Endothelial cell of umbilical vein (primary cell): ENCODE results near the gene HOXC11. TPM values are rescaled to one million over a fixed set of nuclear protein-coding genes. Genes with fewer than 3 reads are reported as not detected.

ENCODE experiments used
- BruUV-seq: library from RNA; stranded (reverse); fragments of 400-500 nt; replicated peaks from 2 replicates; lab custom pipeline; 2021; lab: Mats Ljungman, UMichigan
- CTCF ChIA-PET: fragments of 300-600, 350-600 bp; sonication (Branson Sonifier 250); formaldehyde crosslinking; loops from one replicate; lab custom pipeline; 2021; ENCODE audit warnings: antibody characterized with exemption, inconsistent platforms; lab: Charles Lee
- POLR2A ChIA-PET: fragments of 300-600, 350-600 bp; sonication (Branson Sonifier 250); formaldehyde crosslinking; loops from one replicate; lab custom pipeline; 2021; ENCODE audit warnings: antibody characterized with exemption, inconsistent platforms; lab: Charles Lee
- DNase-seq: peaks from one replicate; pipeline ENCODE4 v3.0.0-alpha.2; 2011; ENCODE audit warnings: low read depth, low spot score
- FAIRE-seq: peaks from 2 replicates; lab custom pipeline; 2011; peaks lifted over from hg19 to GRCh38; lab: Jason Lieb, UNC
- H2AFZ ChIP-seq: 2 replicates; pipeline ENCODE4 v1.6.0; 2012; ENCODE audit warnings: low read depth, low read length, control low read depth, inconsistent platforms
- H3K27ac ChIP-seq: 2 replicates; pipeline ENCODE4 v1.5.1; 2011; ENCODE audit warnings: low read depth, mild to moderate bottlenecking, control low read depth, low read length, moderate library complexity; ENCODE audit not compliant: insufficient read depth
- H3K27me3 ChIP-seq, 2 experiments: 2 replicates each; pipeline versions ENCODE4 v1.6.0 to v1.6.1; 2011; ENCODE audit warnings: low read length in 2 of 2, mixed read lengths in 1 of 2; ENCODE audit not compliant: control insufficient read depth in 2 of 2, insufficient read depth in 2 of 2
- H3K36me3 ChIP-seq, 2 experiments: 2 replicates in 1 of 2; 3 replicates in 1 of 2; pipeline ENCODE4 v1.5.1; 2011; ENCODE audit warnings: low read length in 2 of 2, mild to moderate bottlenecking in 1 of 2, moderate library complexity in 1 of 2; ENCODE audit not compliant: control insufficient read depth in 2 of 2, insufficient read depth in 2 of 2; ENCODE audit errors: extremely low read depth in 1 of 2
- H3K4me1 ChIP-seq: 3 replicates; pipeline ENCODE4 v1.5.1; 2011; ENCODE audit warnings: mild to moderate bottlenecking, low read length; ENCODE audit not compliant: control insufficient read depth, insufficient read depth; ENCODE audit errors: extremely low read depth
- H3K4me2 ChIP-seq: 2 replicates; pipeline ENCODE4 v1.6.1; 2011; ENCODE audit warnings: low read length, control low read depth, mixed read lengths; ENCODE audit not compliant: insufficient read depth
- H3K4me3 ChIP-seq, 3 experiments: fragments of 200-600 bp in 1 of 3; sonication (generic), shearing (Covaris generic) in 1 of 3; replicated peaks in 1 of 3; 2 replicates each; pipeline ENCODE4 v1.5.1; 2011 to 2016; ENCODE audit warnings: control low read depth in 3 of 3, low read length in 3 of 3, mild to moderate bottlenecking in 2 of 3, inconsistent platforms in 1 of 3, low read depth in 1 of 3, moderate library complexity in 1 of 3; ENCODE audit not compliant: insufficient read depth in 1 of 3
- H3K79me2 ChIP-seq: 2 replicates; pipeline ENCODE4 v1.6.0; 2012; ENCODE audit warnings: low read length, inconsistent platforms; ENCODE audit not compliant: control insufficient read depth, insufficient read depth
- H3K9ac ChIP-seq: replicated peaks from 2 replicates; pipeline ENCODE3; 2011; ENCODE audit warnings: low read length, control low read depth; ENCODE audit not compliant: insufficient read depth; ENCODE audit errors: extremely low read depth
- H3K9me1 ChIP-seq: replicated peaks from 3 replicates; pipeline ENCODE4 v1.6.0; 2011; ENCODE audit warnings: mild to moderate bottlenecking, low read length; ENCODE audit not compliant: control insufficient read depth, insufficient read depth; ENCODE audit errors: extremely low read depth
- H3K9me3 ChIP-seq: replicated peaks from 2 replicates; pipeline ENCODE4 v1.5.1; 2012; ENCODE audit warnings: low read length, inconsistent platforms; ENCODE audit not compliant: control insufficient read depth, insufficient read depth
- H4K20me1 ChIP-seq: replicated peaks from 2 replicates; pipeline ENCODE3; 2011; ENCODE audit warnings: mild to moderate bottlenecking, low read length; ENCODE audit not compliant: control insufficient read depth, insufficient read depth; ENCODE audit errors: extremely low read depth
- CTCF ChIP-seq, 2 donors: IDR thresholded peaks; 1 replicate in 1 of 2; 2 replicates in 1 of 2; pipeline ENCODE4 v1.5.1; 2011; ENCODE audit warnings: low read length in 2 of 2, mild to moderate bottlenecking in 2 of 2, moderate library complexity in 2 of 2, control low read depth in 1 of 2, inconsistent platforms in 1 of 2, low read depth in 1 of 2; ENCODE audit not compliant: insufficient read depth in 1 of 2; ENCODE audit errors: extremely low read depth in 1 of 2
- EZH2 ChIP-seq: IDR thresholded peaks from 2 replicates; pipeline ENCODE4 v1.6.1; 2012; ENCODE audit warnings: borderline replicate concordance, low read depth, mild to moderate bottlenecking, moderate library complexity, low read length, inconsistent platforms; ENCODE audit not compliant: severe bottlenecking
- FOS ChIP-seq: IDR thresholded peaks from 2 replicates; pipeline ENCODE4 v1.6.1; 2011; ENCODE audit warnings: mild to moderate bottlenecking, low read length, moderate library complexity, borderline replicate concordance; ENCODE audit not compliant: insufficient read depth
- GATA2 ChIP-seq: IDR thresholded peaks from 2 replicates; pipeline ENCODE4 v1.7.0; 2011; ENCODE audit warnings: low read depth, mild to moderate bottlenecking, moderate library complexity, mixed read lengths, low read length; ENCODE audit not compliant: insufficient read length, insufficient read depth
- JUN ChIP-seq: IDR thresholded peaks from 2 replicates; pipeline ENCODE4 v1.6.1; 2011; ENCODE audit warnings: borderline replicate concordance, low read depth; ENCODE audit not compliant: insufficient read length, insufficient read depth
- MAX ChIP-seq: IDR thresholded peaks from 2 replicates; pipeline ENCODE4 v1.6.1; 2011; ENCODE audit not compliant: insufficient read depth, insufficient read length
- MYC ChIP-seq: IDR thresholded peaks from one replicate; pipeline ENCODE4 v1.6.1; 2011; ENCODE audit warnings: mild to moderate bottlenecking, low read depth, low read length
- POLR2A ChIP-seq: IDR thresholded peaks from 2 replicates; pipeline ENCODE4 v1.6.1; 2012; ENCODE audit warnings: low read depth, mild to moderate bottlenecking, control low read depth, low read length
- POLR2AphosphoS5 ChIP-seq: IDR thresholded peaks from 2 replicates; pipeline ENCODE4 v1.6.1; 2012; ENCODE audit warnings: low read depth, mild to moderate bottlenecking, control low read depth, low read length, moderate library complexity; ENCODE audit not compliant: insufficient read depth
- dilution Hi-C: fragments of 300-500 bp; cut with MboI; formaldehyde crosslinking; loops from one replicate; pipeline ENCODE4 v1.15.0; 2019; ENCODE audit warnings: low sequenced_read_pairs; ENCODE audit not compliant: extremely low pct_ligation_motif_present
- intact Hi-C: fragments of 100-400 bp; cut with micrococcal nuclease; formaldehyde crosslinking; loops from one replicate; pipeline ENCODE4 v1.10.0; 2022
- polyA plus RNA-seq, 4 experiments: library from polyadenylated mRNA; depleted of rRNA in 3 of 4; stranded (reverse) in 3 of 4; unstranded in 1 of 4; fragments of >200 nt; gene quantifications; 2 replicates each; pipeline versions ENCODE4 v1.2.1 to v1.2.3, GENCODE V29; 2011 to 2012; ENCODE audit warnings: missing spikeins in 1 of 4
- total RNA-seq: library from RNA; stranded (reverse); gene quantifications from 2 replicates; pipeline ENCODE4 v1.2.3, GENCODE V29; 2021

HOXC11 gene
- total and polyA plus RNA-seq, 2 donors (not counting 3 experiments of a cell fraction or from before 2014, with no cell fraction given) = not detected

- Histone ChIP-seq H3K79me2 (no peaks in the 10 kb centered on the region), H3K4me3 (no peak overlapping the region), H3K4me2 (no peak overlapping the region), H3K9ac (no peak overlapping the region), H2AFZ (no peak overlapping the region), H3K27ac (no peak overlapping the region), H3K4me1 (no peaks in the 10 kb centered on the region), H3K36me3 (no peaks in the 10 kb centered on the region), H4K20me1 (no peaks in the 10 kb centered on the region), H3K27me3 (peaks cover 84 to 97% of the 10 kb centered on the region in 2 experiments), H3K9me3 (no peaks in the 10 kb centered on the region), H3K9me1 (no peaks in the 10 kb centered on the region)
- CTCF ChIA-PET = interaction anchor here (0.9 to 2.1 kb wide), 3 partner anchors 8 to 177 kb away, joined by 4 to 19 read pairs (median 5); partner anchors contain the start of gene HOXC5
- no TSS peak for BruUV-seq
- DNase-seq (no peak), FAIRE-seq (no peak)
- dilution Hi-C loops = no loop called here
- intact Hi-C loops = no loop called here
- POLR2A ChIA-PET = no interaction called here
- TF ChIP-seq POLR2AphosphoS5 (no peak), JUN (no peak), MYC (no peak), POLR2A (no peak), MAX (no peak), GATA2 (no peak), EZH2 (no peak), CTCF (IDR thresholded peaks at IDR 0.05; ENCODE audit: extremely low read depth in 1 of 2, insufficient read depth in 1 of 2, low read depth in 1 of 2, low read length in 2 of 2) (no peak), FOS (no peak)
These were observed 51.8 kb downstream of the HOXC11 start for GRCh38 chr12:54024581-54025305.
